GM12878 (cell line): ENCODE results near the gene GLT1D1. TPM values are rescaled to one million over a fixed set of nuclear protein-coding genes. Genes with fewer than 3 reads are reported as not detected.

Experiments used
- ETV6 ChIP-seq, 2 experiments: fragments of 450-650 bp in 1 of 2; IDR thresholded peaks in 1 of 2; conservative IDR thresholded peaks in 1 of 2; 2 replicates each; pipeline ENCODE4 v1.6.1; 2014; ENCODE audit warnings: antibody characterized with exemption in 1 of 2, borderline replicate concordance in 1 of 2, low read depth in 1 of 2, mild to moderate bottlenecking in 1 of 2, moderate library complexity in 1 of 2
- FOXM1 ChIP-seq: IDR thresholded peaks from 2 replicates; pipeline ENCODE4 v1.6.1; 2012; ENCODE audit warnings: low read depth, mild to moderate bottlenecking, inconsistent platforms, low read length, moderate library complexity
- IKZF2 ChIP-seq, 2 experiments: fragments of 450-650 bp; IDR thresholded peaks; 2 replicates each; pipeline ENCODE4 v1.6.1; 2017; ENCODE audit warnings: mild to moderate bottlenecking in 2 of 2, moderate library complexity in 2 of 2
- MEF2B ChIP-seq: fragments of 450-650 bp; IDR thresholded peaks from 2 replicates; pipeline ENCODE4 v1.6.1; 2018; ENCODE audit warnings: mild to moderate bottlenecking, moderate library complexity; ENCODE audit not compliant: partially characterized antibody, poor library complexity, severe bottlenecking
- MTA3 ChIP-seq: IDR thresholded peaks from 2 replicates; pipeline ENCODE4 v1.6.1; 2012; ENCODE audit warnings: low read length, inconsistent platforms, borderline replicate concordance
- NFXL1 ChIP-seq: fragments of 450-650 bp; IDR thresholded peaks from 2 replicates; pipeline ENCODE4 v1.6.1; 2017; ENCODE audit warnings: antibody characterized with exemption, mild to moderate bottlenecking, borderline replicate concordance
- POLR2AphosphoS5 ChIP-seq: IDR thresholded peaks from 2 replicates; pipeline ENCODE4 v1.6.1; 2011; ENCODE audit warnings: mild to moderate bottlenecking, low read length, inconsistent platforms
- STAT1 ChIP-seq: fragments of 450-650 bp; conservative IDR thresholded peaks from 2 replicates; pipeline ENCODE4 v1.6.1; 2014; ENCODE audit warnings: antibody characterized with exemption, mild to moderate bottlenecking
- ZNF217 ChIP-seq: fragments of 450-650 bp; IDR thresholded peaks from 2 replicates; pipeline ENCODE4 v1.6.1; 2017; ENCODE audit warnings: antibody characterized with exemption, mild to moderate bottlenecking
- polyA plus RNA-seq, 11 experiments: library from polyadenylated mRNA; depleted of rRNA in 4 of 11; unstranded in 6 of 11; stranded (reverse) in 5 of 11; fragments of >200 nt; fragmentation: Nextera tagmentation in 4 of 11; fragmentation: Illumina TruSeq in 1 of 11; extraction: Ambion mirVana in 4 of 11; extraction: Trizol in 1 of 11; gene quantifications; 1 replicate in 1 of 11; 2 replicates in 10 of 11; pipeline versions ENCODE4 v1.2.1 to v1.2.3, GENCODE V29; 2011 to 2016; ENCODE audit warnings: inconsistent platforms in 2 of 11, missing spikeins in 2 of 11, low read depth in 1 of 11
- total RNA-seq, 4 experiments: library from RNA; depleted of rRNA in 3 of 4; stranded (reverse); fragments of >200 nt in 3 of 4; fragmentation: Illumina TruSeq in 1 of 4; extraction: Trizol in 1 of 4; gene quantifications; 2 replicates each; pipeline versions ENCODE4 v1.2.1 to v1.2.3, GENCODE V29; 2013 to 2021
- TF ChIP-seq, protein P1 (sequence below): fragments of 450-650 bp; IDR thresholded peaks from 2 replicates; pipeline ENCODE4 v1.6.1; 2016; ENCODE audit warnings: mild to moderate bottlenecking
- TF ChIP-seq, protein P2 (sequence below): fragments of 450-650 bp; IDR thresholded peaks from 2 replicates; pipeline ENCODE4 v1.6.1; 2017; ENCODE audit warnings: antibody characterized with exemption, mild to moderate bottlenecking, moderate library complexity
- TF ChIP-seq, protein P3 (sequence below): IDR thresholded peaks from 2 replicates; pipeline ENCODE4 v1.6.1; 2012; ENCODE audit warnings: low read depth, low read length, improper control_type of control experiment
- TF ChIP-seq, protein P4 (sequence below): fragments of 450-650 bp; IDR thresholded peaks from 2 replicates; pipeline ENCODE4 v1.6.1; 2018; ENCODE audit warnings: borderline replicate concordance, mild to moderate bottlenecking; ENCODE audit not compliant: partially characterized antibody

Gene GLT1D1
- total and polyA plus RNA-seq, 10 of the 15 experiments (the other 5 are each of a cell fraction or from before 2014, with no cell fraction given) = 0.42 to 62.8 (median 3.0) TPM

DNA sequence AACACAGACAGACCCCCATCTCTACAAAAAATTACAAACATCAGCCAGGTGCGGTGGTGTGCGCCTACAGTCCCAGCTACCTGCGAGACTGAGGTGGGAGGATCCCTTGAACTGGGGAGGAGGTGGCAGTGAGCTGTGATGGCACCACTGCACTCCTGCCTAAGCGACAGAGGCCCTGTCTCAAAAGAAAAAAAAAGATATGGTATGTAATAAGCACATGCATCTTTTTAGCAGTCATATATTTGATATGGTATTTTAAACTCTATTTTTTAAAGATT, 36.7 kb upstream of the GLT1D1 start (continued):
- TF ChIP-seq, protein P1, sequence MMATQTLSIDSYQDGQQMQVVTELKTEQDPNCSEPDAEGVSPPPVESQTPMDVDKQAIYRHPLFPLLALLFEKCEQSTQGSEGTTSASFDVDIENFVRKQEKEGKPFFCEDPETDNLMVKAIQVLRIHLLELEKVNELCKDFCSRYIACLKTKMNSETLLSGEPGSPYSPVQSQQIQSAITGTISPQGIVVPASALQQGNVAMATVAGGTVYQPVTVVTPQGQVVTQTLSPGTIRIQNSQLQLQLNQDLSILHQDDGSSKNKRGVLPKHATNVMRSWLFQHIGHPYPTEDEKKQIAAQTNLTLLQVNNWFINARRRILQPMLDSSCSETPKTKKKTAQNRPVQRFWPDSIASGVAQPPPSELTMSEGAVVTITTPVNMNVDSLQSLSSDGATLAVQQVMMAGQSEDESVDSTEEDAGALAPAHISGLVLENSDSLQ = no peak
- TF ChIP-seq FOXM1 (no peak), NFXL1 (no peak), STAT1 (no peak), MEF2B (no peak), IKZF2 (IDR thresholded peaks at IDR 0.05) (peak in 1 of 2 experiments; percentile 21; a peak in 1 of 4 replicates), POLR2AphosphoS5 (peak; percentile 81; the same call in 1 of the 2 replicates), ETV6 (conservative IDR thresholded peaks at IDR 0.05 in 1 of 2, IDR thresholded peaks at IDR 0.05 in 1 of 2; ENCODE audit: borderline replicate concordance in 1 of 2, low read depth in 1 of 2) (no peak), ZNF217 (no peak), MTA3 (no peak)
- TF ChIP-seq, protein P2, sequence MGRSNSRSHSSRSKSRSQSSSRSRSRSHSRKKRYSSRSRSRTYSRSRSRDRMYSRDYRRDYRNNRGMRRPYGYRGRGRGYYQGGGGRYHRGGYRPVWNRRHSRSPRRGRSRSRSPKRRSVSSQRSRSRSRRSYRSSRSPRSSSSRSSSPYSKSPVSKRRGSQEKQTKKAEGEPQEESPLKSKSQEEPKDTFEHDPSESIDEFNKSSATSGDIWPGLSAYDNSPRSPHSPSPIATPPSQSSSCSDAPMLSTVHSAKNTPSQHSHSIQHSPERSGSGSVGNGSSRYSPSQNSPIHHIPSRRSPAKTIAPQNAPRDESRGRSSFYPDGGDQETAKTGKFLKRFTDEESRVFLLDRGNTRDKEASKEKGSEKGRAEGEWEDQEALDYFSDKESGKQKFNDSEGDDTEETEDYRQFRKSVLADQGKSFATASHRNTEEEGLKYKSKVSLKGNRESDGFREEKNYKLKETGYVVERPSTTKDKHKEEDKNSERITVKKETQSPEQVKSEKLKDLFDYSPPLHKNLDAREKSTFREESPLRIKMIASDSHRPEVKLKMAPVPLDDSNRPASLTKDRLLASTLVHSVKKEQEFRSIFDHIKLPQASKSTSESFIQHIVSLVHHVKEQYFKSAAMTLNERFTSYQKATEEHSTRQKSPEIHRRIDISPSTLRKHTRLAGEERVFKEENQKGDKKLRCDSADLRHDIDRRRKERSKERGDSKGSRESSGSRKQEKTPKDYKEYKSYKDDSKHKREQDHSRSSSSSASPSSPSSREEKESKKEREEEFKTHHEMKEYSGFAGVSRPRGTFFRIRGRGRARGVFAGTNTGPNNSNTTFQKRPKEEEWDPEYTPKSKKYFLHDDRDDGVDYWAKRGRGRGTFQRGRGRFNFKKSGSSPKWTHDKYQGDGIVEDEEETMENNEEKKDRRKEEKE = no peak
- TF ChIP-seq, protein P3, sequence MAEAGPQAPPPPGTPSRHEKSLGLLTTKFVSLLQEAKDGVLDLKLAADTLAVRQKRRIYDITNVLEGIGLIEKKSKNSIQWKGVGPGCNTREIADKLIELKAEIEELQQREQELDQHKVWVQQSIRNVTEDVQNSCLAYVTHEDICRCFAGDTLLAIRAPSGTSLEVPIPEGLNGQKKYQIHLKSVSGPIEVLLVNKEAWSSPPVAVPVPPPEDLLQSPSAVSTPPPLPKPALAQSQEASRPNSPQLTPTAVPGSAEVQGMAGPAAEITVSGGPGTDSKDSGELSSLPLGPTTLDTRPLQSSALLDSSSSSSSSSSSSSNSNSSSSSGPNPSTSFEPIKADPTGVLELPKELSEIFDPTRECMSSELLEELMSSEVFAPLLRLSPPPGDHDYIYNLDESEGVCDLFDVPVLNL = no peak
- TF ChIP-seq, protein P4, sequence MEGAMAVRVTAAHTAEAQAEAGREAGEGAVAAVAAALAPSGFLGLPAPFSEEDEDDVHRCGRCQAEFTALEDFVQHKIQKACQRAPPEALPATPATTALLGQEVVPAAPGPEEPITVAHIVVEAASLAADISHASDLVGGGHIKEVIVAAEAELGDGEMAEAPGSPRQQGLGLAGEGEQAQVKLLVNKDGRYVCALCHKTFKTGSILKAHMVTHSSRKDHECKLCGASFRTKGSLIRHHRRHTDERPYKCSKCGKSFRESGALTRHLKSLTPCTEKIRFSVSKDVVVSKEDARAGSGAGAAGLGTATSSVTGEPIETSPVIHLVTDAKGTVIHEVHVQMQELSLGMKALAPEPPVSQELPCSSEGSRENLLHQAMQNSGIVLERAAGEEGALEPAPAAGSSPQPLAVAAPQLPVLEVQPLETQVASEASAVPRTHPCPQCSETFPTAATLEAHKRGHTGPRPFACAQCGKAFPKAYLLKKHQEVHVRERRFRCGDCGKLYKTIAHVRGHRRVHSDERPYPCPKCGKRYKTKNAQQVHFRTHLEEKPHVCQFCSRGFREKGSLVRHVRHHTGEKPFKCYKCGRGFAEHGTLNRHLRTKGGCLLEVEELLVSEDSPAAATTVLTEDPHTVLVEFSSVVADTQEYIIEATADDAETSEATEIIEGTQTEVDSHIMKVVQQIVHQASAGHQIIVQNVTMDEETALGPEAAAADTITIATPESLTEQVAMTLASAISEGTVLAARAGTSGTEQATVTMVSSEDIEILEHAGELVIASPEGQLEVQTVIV = no peak
